ENCODE data around the gene MRPS25.

- no peak for TF ChIP-seq EP300 (IDR thresholded peaks at IDR 0.05; ENCODE audit: borderline replicate concordance)
- TF ChIP-seq ZBTB7A (IDR thresholded peaks at IDR 0.05; ENCODE audit: low read depth) = no peak
- TF ChIP-seq TCF12 (IDR thresholded peaks at IDR 0.05; ENCODE audit: low read depth) = no peak
- no peak for TF ChIP-seq FOXM1 (IDR thresholded peaks at IDR 0.05; ENCODE audit: borderline replicate concordance, low read depth)
- no peak for TF ChIP-seq YY1 (IDR thresholded peaks at IDR 0.05; ENCODE audit: low read depth)
- TF ChIP-seq NFIC (IDR thresholded peaks at IDR 0.05) = no peak
- no peak for TF ChIP-seq RAD21 (IDR thresholded peaks at IDR 0.05; ENCODE audit: low read depth)
These were observed 26.8 kb downstream of the MRPS25 start for GRCh38 chr3:15038306-15038705.
